Fibroblast of skin of left quadriceps (primary cell): ENCODE data around the gene RABGAP1L.
"Not testable (repeated sequence)": the region's sequence is repeated elsewhere in the genome, so short reads cannot be mapped to it uniquely, and the experiment has no call there.

Source experiments
- DNase-seq, 2 experiments: peaks; one replicate each; pipeline ENCODE4 v3.0.0-alpha.2; 2013; ENCODE audit warnings: low read depth in 2 of 2

RABGAP1L gene

DNA sequence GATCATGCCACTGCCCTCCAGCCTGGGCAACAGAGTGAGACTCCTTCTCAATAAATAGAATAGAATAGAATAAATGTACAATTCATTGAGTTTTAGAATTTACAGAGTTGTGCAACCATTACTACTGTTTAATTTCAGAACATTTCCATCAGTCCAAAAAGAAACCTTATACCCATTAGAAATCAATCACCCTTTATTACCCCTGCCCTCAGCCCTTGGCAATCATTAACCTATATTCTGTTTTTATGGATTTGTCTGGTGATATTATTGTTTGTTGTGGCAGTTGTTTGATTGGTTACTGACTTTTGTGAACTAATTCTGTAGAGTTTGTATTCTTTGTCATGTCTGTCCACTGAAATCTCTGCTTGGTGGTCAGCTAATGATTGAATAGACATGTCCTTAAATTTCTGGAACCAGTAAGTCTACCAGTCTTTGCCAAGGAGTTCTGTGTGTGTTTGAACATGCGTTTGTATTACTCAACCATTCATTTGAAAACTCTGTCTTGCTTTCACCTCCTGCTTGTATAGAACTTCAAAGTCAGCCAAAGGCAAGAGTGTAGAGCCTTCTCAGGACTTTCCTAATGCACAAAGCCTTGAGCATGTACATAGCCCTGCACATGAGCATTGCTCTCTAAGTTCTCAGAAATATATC lies 497.2 kb downstream of the RABGAP1L start:
- no peak for DNase-seq

DNA sequence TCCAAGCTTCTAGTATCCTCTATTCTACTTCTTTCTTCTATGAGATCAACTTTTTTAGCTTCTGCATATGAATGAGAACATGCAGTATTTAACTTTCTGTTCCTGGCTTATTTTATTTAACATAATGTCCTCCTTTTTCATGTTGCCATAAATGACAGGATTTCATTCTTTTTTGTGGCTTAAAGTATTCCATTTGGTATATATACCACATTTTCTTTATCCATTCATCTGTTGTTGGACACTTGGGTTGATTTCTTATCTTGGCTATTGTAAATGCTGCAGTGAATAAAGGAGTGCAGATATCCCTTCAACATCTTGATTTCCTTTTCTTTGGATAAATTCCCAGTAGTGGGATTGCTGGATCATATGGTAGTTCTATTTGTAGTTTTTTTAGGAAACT lies 498.1 kb downstream of the RABGAP1L start:
- DNase-seq: no peak

DNA sequence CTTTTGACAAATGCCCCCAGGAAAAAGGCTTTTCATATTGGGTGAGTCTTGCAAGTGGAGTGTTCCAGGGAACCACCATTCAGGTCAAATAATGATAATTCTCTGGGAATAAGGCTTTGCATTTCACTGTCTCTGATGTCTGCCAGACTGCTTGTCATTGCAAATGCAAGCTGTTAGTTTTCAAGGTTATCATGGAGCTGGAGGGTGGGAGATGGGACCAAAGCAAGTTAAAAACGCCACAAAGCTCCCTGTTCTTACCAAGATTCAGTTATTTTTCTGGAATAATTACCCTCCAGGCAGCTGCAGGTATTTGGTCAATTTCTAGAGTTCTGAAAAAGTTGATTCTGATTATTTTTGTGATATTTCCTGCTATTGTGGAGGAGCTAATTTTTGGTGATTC lies 498.6 kb downstream of the RABGAP1L start:
- no peak for DNase-seq

- DNase-seq: no peak
These were observed 500.5 kb downstream of the RABGAP1L start for GRCh38 chr1:174659823-174660222.

DNA sequence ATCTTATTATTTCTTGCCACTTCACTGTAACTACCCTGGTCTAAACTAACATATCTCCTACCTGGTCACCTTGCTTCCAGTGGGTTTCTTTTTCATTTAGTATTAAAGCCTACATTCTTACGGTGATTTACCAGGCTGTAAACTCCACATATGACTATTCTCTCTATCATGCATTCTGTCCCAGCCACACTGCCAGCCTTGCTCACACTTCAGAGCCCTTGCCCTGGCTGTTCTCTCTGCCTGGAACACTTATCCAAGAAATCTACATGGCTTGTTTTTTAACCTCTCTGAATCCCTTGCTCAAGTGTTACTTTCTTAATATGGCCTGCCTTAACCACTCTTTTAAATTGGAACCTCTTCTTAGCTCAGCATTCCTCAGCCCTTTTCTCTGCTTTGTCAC lies 501.2 kb downstream of the RABGAP1L start:
- no peak for DNase-seq

DNA sequence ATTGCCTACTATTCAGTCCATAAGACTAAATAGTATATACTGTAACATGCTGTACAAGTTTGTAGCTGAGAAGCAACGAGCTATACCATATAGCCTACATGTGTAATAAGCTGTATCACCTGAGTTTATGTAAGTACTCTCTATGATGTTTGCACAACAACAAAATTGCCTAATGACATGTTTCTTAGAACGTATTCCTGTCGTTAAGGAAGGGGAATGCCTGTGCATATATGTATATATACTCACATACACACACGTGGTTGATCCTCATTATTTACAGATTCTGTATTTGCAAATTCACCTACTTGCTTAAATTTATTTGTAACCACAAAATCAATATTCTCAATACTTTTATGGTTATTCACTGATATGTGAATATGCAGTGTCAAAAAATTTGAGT lies 504.0 kb downstream of the RABGAP1L start:
- no peak for DNase-seq

DNA sequence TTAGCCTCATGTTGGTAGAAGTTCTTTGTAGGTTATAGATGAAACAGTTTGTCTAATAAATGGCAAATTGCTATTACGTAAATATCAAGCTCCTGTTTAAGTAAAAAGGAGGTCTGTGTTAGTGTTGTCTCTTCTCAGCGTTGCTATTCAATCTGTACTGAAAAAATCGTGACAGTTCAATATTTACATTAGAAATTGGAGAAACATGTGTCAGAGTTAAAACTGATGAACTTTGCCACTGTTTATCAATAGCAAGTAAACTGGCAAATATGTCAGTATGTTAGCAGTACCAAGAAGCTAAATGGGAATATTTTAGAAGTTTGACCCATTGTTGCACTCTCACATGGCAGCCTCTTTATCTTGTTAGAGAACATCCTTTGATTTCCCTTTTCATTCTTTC lies 506.9 kb downstream of the RABGAP1L start:
- DNase-seq: no peak

- no peak for DNase-seq
These were observed 512.5 kb downstream of the RABGAP1L start for GRCh38 chr1:174671826-174672225.

DNA sequence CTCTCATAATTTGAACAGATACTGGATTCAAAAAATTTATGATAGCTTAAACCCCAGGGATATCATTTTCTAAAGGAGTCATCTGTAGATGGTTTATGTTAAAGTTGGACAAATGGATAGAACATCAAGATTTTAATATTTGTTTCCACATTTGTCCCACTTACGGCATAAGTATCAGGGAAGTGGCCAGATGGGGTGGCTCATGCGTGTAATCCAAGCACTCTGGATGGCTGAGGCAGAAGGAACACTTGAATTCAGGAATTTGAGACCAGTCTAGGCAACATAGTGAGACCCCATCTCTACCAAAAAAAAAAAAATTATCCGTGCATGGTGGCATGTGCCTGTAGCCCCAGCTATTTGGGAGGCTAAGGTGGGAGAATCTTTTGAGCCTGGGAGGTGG lies 517.5 kb downstream of the RABGAP1L start:
- DNase-seq: no peak

- no peak for DNase-seq
These were observed 519.3 kb downstream of the RABGAP1L start for GRCh38 chr1:174678657-174679056.

DNA sequence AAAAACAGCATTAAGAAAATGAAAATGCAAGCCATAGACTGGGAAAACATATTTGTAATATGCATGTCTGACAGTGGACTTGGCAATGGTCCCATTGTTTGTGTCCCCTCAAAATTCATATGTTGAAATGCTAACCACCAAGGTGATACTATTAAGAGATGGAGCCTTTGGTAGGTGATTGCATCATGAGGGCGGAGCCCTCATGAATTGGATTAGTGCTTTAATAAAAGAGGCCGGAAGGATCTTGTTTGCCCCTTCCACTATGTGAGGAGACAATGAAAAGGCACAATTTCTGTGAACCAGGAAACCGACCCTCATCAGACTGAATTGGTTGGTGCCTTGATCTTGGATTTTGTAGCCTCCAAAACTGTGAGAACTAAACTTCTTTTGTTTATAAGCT lies 520.8 kb downstream of the RABGAP1L start:
- DNase-seq: no peak

DNA sequence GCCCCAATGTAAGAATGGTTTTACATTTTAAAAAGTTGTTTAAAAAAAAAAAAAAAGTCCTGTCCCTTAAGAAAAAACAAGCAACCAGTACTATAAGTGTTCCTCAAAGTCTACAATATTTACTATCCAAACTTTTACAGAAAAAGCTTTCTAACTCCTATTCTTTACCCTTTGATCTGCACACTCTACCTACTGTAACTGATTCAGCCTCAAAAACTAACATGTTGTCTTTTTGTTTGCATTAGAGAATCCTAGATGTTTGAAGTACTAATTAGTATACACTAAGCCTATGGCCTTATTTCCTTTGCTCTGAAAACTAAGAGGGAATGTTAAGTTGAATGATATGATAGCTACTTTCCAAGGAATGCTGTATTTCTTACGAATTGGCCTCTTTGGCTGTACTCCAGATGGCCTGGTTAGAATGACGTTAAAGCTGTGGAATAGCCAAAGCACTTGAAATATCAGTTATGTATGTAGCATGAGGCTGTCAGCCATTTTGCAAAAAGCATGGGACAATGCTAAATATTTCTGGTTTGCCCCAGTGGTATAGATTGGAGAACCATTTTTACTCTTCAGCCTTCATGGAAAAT lies 523.2 kb downstream of the RABGAP1L start:
- DNase-seq: peak; percentile 37 to 45

DNA sequence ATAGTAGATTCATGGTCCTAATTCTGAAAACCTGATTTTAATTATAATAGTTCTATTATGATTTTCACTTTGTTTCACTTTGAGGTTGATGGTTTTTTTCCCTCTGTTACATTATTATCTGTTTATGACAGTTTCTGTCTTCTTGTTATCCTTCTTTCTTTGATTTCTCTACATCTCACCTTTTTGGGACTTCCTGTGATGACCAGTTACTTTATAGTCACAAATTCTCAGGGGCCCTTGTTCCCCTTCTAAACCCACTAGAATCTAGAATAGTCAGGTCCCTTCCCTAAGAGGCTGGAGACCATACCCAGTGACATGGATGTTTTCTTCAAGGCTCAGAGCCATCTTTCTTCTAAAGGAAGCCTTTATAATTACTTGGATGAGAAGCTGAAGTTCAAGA lies 526.9 kb downstream of the RABGAP1L start:
- no peak for DNase-seq

DNA sequence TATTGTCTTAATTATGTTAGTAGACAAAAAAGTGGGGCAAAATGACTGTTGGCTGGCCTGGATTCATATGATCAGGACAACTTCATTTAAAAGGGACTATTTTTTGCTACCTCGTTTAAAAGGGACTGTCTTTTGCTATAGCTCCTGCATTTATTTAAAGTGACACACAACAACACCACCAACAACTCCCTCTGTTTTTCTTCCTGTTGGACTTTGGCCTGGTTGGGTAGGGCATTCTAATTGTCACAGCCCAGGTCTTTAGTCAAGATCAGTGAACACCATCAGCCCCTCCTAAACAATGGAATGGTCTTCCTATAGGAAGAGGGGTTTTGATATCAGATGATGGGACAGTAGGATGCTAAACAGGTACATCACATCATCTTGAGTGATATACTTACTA lies 530.2 kb downstream of the RABGAP1L start:
- no peak for DNase-seq

GRCh38 chr1:174690266-174690665 lies 530.9 kb downstream of the RABGAP1L start:
- no peak for DNase-seq

GRCh38 chr1:174692313-174692712 lies 533.0 kb downstream of the RABGAP1L start:
- peak; percentile 9 to 20 for DNase-seq

DNA sequence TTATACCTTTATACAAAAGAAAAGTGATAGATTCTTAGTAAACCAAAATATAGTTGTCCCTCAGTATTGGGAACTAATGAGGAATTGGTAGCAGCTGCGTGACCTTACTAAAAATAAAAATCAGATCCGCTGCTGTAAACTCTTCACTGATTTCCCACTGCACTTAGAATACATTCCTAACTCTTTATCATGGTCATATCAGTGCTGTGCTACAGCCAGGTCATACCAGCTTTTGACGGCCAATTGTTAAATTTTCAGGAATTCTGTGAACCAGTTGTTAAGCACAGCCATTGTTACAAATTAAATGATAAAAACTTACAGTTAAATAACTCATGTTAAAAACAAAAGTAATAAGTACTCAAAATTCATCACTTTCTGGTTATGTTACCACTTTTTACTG lies 533.8 kb downstream of the RABGAP1L start:
- DNase-seq: no peak

GRCh38 chr1:174693539-174693938 lies 534.2 kb downstream of the RABGAP1L start:
- not testable (repeated sequence) for DNase-seq

- DNase-seq: no peak
These were observed 536.9 kb downstream of the RABGAP1L start for GRCh38 chr1:174696026-174696821.

DNA sequence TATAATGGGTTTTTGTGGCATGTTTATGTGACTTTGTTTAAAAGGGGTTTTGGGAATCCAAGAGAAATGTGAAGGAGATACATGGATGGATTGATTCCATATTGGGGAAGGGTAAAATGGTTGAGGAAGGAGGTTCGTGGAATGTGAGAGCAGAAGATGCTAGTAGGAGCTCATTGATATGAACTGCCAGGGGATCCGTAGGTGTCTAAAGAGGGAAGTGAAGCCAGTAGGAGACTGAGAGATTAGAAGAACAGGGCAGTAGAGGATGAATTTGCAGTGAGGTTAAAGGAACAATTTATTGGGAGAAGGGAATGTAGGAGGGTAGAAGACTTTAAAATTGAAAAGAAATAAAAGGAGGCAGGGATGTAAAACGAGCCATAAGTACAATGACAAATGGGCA lies 541.0 kb downstream of the RABGAP1L start:
- DNase-seq: no peak

DNA sequence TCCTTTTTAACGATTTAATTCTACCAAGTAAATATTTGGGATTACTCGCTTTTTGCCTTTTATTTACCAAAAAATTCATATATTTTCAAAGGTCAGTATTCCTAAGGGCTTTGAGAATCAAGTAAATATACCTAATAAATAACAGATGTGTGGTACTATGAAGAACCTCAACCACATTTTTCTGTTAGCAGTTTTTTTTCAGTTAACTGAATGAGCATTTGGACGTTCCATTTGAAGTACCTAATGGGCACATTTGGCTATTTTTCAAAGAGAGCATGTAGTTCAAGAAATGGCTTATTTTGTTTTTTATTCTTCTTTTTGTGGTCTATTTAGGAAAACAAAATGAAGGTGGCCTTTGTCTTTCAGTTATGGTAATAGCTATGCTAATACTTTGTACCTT lies 541.5 kb downstream of the RABGAP1L start:
- DNase-seq: peak; percentile 22 to 25

DNA sequence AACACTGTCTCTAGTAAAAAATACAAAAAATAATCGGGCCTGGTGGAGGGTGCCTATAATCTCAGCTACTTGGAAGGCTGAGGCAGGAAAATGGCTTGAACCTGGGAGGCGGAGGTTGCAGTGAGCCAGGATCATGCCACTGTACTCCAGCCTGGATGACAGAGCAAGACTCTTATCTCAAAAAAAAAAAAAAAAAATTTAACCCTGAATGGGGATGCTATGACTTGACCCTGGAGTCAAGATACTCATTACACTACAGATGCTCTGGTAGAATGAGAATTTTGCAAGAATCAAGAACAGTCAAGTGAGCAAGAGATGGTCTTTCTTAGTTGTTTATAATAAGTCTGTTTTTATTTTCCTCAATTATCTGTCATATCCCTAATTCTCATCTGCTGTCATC lies 542.2 kb downstream of the RABGAP1L start:
- DNase-seq: no peak

DNA sequence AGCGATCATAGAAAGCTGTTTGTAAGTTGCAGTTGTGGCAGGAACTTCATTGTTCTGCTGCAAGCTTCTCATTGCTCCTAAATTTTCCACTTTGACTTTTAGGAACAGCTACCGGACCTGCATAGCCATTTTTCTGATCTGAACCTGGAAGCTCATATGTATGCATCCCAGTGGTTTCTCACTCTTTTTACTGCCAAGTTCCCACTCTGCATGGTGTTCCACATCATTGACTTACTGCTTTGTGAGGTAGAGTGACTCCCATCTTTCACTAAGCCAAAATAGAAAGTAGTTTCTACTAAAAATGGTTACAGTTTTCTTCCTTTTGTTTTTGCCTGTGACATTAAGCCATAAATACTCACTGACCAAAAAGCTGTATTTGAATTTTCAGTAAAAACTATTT lies 542.7 kb downstream of the RABGAP1L start:
- no peak for DNase-seq
